GM21825 (cell line): ENCODE measurements around the gene CFAP46.
"Not testable (repeated sequence)": the region's sequence is repeated elsewhere in the genome, so short reads cannot be mapped to it uniquely, and the experiment has no call there.

Source experiments
- ATAC-seq: cut with Tn5 transposase; IDR thresholded peaks from one replicate; pipeline ENCODE4 v1.9.1; 2021; ENCODE audit warnings: mild to moderate bottlenecking, moderate library complexity; ENCODE audit not compliant: unreplicated experiment

The CFAP46 gene

DNA sequence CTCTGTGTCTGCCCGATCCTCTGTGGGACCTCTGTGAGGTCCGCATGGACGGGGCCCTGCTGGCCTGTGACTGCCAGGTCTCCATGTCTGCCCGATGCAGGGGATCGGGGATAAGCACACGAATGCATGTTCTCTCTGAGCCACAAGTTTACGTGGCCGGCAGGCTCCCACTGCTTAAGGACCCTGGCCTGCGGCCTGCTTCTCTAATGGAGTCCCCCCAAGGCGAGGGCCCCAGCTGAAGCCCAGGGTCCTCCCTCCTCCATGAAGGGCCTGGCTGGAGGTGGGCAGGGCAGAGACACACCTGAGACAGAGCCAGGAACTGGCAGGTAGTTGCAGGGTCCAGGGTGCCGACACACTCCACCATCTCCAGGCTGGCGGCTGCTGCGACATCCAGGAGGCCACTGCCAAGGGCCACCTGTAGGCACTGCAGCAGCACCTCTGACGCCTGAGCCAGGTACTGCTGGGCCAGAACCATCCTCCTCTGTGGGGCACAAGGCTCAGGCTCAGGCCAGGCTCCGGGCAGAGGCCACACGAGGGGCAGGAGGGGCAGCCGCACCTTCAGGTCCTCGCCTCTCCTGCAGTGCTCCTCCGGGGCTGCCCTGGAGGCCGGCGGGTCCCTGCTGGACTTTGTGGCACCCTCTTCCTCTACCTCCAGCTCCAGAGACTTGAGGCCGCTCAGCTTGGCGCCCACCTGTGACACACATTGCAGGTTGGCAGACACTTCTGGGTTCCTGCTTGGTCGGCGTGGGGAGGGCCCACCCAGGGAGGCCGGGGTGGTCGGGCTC is 95.5 kb downstream of the CFAP46 start:
- ATAC-seq = no peak

DNA sequence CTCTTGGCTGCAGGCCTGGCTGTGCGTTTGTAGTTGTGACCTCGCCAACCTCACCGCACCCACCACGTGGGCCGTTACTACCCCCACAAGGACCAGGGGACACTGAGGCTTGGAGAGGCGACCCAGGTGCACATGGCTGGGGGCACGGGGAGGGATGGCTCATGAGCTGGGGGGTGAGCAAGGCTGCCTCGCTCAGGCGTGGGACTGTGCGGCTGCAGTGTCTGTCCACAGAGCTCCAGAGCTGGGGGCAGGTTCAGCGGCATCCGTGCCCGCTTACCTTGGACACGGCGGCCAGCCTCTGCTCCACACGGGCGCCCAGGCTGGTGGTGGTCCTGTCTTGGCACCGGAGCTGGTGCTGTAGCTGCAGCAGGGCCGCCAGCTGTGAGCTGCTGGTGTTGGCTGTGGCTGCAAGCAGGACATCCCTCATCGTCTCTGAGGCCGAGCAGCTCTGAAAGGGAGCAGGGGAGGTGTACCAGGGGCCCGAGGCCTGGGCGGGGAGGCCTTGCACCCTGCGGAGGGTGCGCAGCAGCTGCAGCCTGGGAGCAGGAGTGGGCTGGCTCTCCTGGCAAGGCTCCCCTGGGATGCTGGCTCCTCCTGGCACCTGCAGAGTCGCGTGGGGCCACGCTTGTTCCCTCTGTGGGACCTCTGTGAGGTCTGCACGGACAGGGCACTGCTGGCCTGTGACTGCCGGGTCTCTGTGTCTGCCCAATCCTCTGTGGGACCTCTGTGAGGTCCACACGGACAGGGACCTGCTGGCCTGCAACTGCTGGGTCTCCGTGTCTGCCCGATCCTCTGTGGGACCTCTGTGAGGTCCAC is 96.4 kb downstream of the CFAP46 start:
- no peak for ATAC-seq

DNA sequence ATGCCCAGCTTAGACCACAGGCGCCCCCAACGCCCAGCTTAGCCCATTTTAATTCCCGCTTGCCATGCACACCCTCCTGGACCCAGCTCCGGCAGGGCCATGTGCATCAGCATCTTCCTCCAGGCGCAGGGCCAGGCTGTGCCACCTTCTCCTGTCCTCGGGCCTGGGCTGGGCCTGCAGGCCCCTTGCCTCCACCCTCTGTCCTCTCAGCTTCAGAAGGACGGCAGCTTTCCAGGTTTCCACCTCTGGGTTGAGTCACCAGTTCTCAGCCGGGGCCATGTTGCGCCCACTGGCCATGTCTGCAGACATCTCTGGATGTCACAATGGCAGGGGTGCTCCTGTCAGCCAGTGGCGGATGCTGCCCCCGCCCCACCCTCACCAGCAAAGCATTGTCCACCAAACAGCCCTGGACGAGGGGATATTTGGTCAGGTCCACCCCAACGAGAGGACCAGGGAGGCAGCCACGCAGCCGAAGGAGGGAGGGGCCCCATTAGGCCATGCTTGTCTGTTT is 97.3 kb downstream of the CFAP46 start:
- ATAC-seq = no peak

DNA sequence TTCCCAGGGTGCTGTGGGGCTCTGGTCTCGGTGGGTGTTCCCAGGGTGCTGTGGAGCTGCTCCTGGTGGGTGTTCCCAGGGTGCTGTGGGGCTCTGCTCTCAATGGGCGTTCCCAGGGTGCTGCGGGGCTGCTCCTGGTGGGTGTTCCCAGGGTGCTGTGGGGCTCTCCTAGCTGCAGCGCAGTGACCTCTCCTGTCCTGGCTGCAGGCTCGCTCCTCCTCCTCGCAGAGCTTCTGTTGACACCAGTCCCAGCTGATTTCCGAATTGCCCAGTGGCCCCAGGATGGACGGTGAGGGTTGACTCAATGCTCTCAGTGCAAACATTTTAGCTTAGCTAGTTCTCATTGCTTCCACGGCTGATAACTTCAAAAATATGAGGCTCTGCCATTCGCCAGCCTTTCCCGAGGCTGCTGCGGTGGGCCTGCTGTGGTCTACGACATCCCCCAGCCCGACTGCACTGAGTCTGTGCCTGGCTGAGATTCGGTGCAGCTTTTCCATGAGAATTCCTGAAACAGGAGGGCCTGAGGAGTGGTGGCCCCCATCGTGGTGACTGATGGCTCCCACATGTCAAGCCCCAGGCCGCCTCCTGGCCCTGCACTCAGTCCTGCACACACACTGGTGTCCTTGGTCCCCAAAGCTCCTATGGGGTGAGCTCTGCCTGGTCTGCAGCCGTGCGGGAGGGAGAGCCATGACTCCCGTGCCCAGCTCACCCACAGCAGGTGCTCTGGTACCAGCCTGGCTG is 98.1 kb downstream of the CFAP46 start:
- no peak for ATAC-seq

DNA sequence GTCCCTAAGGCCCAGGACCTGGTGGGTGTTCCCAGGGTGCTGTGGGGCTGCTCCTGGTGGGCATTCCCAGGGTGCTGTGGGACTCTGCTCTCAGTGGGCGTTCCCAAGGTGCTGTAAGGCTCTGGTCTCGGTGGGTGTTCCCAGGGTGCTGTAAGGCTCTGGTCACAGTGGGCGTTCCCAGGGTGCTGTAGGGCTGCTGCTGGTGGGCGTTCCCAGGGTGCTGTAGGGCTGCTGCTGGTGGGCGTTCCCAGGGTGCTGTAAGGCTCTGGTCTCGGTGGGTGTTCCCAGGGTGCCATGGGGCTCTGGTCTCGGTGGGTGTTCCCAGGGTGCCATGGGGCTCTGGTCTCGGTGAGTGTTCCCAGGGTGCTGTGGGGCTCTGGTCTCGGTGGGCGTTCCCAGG is 99.1 kb downstream of the CFAP46 start:
- not testable (repeated sequence) for ATAC-seq

DNA sequence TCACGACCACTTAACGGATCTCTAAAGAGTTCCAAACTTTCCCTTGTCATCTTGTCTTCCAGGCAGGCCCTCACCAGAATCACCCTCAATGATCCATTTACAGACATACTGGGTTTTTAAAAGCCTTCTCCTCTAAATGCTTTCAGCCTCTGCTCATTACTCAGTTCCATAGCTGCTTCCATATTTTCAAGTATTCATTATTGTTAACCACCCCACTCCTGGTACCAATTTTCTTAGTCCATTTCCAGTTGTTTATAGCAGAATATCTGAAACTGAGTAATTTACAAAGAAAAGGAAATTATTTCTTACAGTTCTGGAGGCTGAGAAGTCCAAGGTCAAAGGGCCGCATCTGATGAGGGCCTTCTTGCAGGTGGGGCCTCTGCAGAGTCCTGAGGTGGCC is 100.0 kb downstream of the CFAP46 start:
- ATAC-seq = no peak

DNA sequence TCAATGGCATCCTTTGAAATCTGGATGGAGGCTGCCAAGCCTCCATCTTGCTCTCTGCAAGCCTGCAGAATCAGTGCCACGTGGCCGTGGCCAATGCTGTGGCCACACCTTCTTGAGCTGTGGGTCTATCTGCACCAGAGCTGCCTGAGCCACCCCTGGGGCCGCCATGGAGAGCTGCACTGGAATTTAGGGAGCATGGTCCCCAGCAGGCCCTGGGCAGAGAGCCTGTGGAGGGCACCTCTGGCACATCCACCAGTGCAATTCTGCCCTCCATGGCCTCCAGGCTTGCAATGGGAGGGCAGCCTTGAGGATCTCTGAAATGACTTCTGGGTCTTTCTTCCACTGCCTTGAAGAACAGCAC is 100.8 kb downstream of the CFAP46 start:
- ATAC-seq = no peak

DNA sequence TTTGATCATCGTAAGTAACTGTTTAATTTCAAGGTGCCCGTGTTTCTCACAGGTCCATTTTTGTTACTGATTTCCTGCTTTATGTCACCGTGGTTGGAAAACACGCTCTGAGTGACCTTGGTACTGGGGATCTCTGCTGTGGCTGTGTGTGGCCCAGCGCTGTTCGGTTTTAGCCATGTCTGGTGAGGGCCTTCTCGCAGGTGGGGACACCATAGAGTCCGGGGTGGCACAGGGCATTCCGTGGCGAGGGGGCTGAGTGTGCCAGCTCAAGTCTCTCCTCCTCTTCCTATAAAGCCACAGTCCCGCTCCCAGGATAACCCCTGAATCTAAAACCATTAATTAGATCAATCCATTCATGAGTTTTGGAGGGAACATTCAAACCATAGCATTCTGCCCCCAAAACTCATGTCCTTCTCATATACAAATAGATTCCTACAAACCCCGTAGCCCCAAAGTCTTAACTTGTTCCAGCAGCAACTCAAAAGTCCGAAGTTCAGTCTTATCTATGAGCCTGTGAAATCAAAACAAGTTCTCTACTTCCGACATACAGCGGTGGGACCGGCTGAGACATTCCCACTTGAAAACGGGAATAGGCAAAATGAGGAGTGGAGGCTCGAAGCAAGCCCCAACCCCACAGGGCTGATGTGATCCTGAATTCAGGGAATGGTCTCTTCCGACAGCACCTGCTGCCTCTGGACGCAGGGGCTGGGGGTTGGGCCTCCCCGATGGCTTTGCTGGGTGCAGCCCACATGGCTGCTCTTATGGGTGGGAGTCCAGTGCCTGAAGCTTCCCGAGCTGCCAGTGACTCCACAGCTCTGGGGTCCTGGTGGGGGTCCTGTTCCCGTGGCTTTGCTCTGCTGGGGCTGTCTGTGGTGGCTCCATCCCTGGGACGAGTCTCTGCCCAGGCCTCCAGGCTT is 101.4 kb downstream of the CFAP46 start:
- ATAC-seq = no peak

DNA sequence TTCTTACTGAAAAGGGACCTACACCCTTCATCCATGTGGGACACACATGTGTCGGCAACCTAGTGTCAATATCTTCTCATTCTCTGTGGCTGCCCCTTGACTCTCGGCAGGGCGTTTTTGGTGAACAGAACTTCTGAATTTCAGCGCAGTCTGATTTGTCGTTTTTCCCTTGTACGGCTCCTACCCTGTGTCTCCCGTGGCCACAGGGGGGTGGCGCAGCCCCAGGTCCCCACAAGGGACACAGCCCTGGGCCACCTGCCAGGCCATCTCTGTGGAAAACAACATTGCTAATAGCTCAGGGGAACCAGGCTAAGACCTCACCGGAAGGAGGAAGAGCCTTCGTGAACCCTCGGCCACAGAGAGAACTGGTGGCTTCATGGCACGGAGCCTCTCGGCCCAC is 103.3 kb downstream of the CFAP46 start:
- no peak for ATAC-seq

DNA sequence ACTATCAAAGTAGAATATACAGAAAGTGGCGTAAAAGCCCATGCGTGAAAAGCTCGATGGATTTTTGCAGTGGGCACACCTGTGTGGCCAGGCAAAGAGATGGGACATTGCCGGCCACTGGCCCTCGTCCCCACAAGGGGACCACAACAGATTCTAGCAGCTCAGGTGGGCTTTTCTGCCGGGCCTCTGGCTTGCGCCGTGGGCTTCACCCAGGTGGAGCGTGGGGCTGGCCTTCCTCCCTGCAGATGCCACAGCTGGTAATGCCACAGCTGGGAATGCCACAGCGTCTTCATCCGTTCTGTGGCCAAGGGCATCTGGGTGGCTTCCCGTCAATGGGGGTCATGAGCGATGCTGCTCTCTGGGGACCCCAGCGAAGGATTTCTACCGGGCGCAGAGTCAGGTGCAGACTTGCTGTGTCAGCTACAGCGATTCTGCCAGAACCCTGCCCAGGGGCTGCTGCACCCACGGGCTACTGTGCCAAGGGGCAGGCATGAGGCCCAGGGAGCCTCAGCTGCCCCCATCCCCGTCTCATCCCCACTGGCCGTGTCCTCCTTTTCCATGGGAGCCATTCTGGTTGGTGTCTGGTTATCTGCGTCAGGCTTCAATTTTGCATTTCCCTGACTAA is 103.9 kb downstream of the CFAP46 start:
- no peak for ATAC-seq

DNA sequence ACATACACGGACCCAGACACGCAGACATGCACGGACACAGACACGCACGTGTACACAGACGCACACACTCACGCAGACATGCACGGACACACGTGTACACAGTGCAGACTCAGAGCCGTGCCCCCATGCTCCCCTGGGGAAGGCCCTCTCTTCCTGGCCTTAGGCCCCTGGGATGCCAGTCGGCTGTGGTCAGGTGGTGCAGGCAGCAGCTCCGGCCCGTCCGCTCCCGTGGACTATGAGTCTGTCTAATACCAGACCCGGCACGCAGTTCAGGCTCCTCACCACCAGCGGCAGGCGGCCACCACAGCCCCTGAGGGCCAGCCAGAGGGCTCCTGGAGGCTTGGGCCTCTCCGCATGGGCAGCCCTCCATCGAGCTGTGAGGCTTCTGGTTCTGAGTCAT is 104.5 kb downstream of the CFAP46 start:
- ATAC-seq = no peak

DNA sequence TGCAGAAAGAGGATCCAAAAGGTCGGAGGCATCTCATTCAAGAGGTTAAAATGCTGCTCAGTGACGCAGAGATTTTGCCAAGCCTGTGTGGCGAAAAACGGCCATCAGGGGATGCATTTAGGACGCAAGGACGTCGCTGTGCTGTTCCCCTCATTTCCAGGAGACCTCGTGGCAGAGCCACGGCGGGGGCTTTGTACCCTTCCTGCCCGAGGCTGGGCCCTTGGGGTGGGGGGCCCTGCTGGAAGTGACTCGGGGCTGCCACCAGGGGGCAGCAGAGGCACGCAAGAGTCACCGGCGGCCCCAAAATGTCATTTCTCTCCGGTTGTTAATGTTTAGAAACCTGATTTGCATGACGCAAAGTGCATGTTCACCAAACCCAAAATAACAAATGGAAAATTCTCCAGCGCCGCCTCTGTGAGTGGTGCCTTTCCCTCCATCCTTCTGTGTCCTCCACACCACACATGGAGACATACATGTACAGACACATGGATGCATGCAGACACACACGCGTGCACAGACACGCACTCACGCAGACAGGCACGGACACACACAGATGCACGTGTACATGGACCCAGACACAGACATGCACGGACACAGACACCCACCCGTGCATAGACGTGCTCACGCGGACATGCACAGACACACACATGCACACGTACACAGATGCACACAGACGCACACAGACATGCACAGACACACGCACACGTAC is 105.4 kb downstream of the CFAP46 start:
- ATAC-seq = no peak

DNA sequence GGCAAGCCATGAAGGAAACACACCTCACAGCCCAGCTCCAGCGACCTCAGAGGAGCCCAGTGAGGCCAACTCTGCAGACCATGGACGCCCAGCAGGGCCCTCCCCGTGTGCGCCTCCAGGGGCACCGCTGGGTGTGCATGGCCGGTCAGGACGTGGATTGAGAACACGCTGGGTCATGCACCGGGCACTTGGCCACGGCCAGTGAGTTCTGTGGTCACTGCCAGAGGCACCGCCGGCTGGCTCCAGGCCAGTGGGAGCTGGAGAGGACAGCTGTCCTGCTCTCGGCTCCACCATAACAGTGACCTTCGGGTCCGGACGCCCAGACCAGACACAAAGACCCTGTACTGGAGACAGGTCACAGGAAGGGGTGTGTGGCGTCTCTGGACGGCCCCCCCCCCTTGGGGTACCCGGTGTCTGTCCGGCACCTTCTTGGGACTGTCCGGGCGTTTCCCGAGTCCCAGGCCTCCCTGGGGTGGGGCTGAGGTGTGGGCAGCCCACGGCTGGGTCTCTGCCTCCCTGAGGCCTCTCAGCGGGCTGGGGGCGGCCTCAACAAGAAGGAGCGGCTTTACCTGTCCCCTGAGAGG is 106.0 kb downstream of the CFAP46 start:
- no peak for ATAC-seq

DNA sequence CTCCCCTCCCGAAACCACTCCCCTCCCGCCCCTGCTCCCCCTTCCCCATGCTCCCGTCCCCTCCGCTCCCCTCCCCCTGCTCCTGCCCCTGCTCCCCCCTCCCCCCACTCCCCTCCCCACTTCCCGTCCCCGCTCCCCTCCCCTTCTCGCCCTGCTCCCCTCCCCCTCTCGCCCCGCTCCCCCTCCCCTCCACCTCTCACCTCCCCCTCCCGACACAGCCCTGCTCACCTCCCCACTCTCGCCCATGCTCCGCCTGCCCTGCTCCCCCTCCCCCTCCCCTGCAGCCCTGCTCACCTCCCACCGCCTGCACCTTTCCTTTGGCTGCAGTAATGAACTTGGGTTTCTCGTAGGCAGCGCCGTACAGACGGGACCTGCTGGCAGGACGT is 106.5 kb downstream of the CFAP46 start:
- ATAC-seq = no peak

DNA sequence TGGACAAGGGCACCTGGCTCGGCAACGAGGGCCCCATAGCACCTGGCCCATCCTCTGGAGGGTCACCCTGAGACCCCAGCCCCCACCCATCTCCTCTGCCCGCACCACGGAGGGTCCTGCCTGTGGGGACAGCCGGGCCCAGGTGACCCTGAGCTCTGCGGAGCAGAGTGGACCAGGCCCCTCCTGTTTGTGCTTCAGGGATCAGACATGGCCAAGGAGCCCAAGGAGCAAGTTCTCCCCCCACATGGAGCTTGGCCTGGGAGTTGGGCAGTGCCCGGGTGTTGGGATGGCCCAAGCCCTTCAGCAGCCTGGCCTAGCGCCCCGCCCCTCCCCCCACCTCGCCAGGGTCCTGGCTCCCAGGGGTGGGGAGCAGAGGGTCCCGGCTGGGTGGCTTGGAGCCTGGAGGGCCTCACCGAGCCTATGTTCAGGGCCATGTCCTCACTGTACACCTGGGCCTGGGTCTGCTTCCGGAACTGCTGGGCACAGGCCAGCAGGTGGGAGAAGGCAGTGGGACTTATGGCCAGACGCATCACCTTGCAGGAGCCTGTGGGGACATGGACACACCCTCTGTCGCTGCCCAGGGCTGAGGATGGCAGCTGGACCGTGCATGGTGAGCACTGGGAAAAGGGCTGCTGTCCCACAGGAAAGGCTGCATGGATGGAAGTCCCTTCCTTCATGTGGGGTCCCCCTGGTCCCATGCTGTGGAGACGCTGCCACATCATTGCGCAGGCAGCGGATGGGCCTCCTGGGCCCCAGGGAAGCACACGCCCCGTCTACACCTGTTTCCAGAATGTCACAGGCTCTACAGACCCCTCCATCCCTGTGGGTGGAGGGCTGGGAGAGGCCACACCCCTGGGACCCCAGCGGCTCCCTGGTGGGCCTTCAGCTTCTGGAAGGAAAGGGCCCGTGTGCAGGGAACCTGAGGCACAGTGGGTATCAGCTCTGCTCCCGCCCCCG is 107.2 kb downstream of the CFAP46 start:
- no peak for ATAC-seq

DNA sequence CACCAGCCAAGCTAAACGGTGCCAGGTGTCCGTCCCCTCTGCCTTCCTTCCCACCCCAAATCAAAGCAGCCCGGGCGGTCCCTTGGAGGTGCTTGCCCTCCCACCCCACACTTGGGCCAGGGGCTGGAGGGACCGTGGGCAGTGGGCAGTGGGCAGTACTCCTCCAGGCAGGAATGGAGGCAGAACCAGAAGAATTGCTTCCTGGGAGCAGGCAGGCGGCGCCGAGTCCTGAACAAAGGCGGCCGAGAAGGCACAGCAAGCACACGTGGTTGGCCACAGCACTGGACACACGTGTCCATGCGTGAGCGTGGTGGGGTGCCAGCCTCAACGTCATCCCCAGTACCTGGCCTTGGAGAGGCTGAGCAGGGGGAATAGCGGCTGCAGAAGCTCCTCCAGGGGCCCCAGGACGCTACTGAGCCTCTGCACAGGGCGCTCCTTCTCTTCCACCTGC is 108.0 kb downstream of the CFAP46 start:
- ATAC-seq = no peak

DNA sequence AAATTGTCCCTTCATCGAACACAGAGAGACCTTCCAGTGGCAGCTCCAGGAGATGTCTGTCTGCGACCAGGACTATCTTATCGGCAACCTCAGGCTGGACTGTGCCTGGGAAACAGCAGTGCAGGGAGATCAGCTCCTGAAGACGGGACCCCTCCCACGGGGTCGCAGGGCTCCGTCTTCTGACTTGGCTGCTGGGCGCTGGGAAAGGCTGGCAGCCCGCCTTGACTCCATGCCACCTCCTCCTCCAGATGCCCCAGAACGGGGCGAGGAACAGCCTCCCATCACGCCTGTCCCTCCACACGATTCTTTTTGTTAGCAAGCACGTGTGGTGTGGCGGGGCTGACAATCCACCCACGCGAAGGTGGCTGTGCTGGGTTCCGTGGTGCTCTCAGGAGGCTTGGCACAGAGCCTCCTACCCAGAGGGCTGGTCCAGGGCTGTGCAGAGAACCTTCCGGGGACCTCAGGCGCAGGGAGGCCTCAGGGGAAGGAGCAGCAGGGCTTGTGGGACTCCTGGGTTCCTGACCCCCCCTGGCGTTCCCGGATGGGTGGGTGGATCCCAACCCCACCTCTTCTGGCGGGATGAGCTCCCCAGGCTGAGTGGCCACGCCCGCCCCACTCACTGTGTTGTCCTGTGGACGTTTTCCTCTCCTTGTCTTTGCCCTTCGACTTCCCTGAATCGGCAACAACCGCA is 108.8 kb downstream of the CFAP46 start:
- ATAC-seq = no peak
